ENCODE results near the gene FMNL2.
"Not testable (repeated sequence)": the region's sequence is repeated elsewhere in the genome, so short reads cannot be mapped to it uniquely, and the experiment has no call there.

The FMNL2 gene

GRCh38 chr2:152384992-152385391 is 50.0 kb downstream of the FMNL2 start:
- TF ChIP-seq CTCF (IDR thresholded peaks at IDR 0.05; ENCODE audit: low read length, missing control alignments): no peak
- no peak overlapping the region for H3K4me3 ChIP-seq (replicated peaks; ENCODE audit: low read depth, low read length)
- DNase-seq (ENCODE audit: low read depth): no peak

- no peak overlapping the region for H3K4me3 ChIP-seq (replicated peaks; ENCODE audit: low read depth, low read length)
- TF ChIP-seq CTCF (IDR thresholded peaks at IDR 0.05; ENCODE audit: low read length, missing control alignments): no peak
- no peak for DNase-seq (ENCODE audit: low read depth)
These were observed 50.7 kb downstream of the FMNL2 start for GRCh38 chr2:152385650-152386049.

GRCh38 chr2:152386266-152386665 is 51.3 kb downstream of the FMNL2 start:
- no peak overlapping the region for H3K4me3 ChIP-seq (replicated peaks; ENCODE audit: low read depth, low read length)
- DNase-seq (ENCODE audit: low read depth): no peak
- no peak for TF ChIP-seq CTCF (IDR thresholded peaks at IDR 0.05; ENCODE audit: low read length, missing control alignments)

GRCh38 chr2:152387041-152387440 is 52.1 kb downstream of the FMNL2 start:
- TF ChIP-seq CTCF (IDR thresholded peaks at IDR 0.05; ENCODE audit: low read length, missing control alignments): no peak
- peak; percentile 29 for DNase-seq (ENCODE audit: low read depth)
- H3K4me3 ChIP-seq (replicated peaks; ENCODE audit: low read depth, low read length): no peak overlapping the region

GRCh38 chr2:152388269-152388668 is 53.3 kb downstream of the FMNL2 start:
- H3K4me3 ChIP-seq (replicated peaks; ENCODE audit: low read depth, low read length); DNase-seq (ENCODE audit: low read depth): not testable (repeated sequence)

- no peak for TF ChIP-seq CTCF (IDR thresholded peaks at IDR 0.05; ENCODE audit: low read length, missing control alignments)
- no peak for DNase-seq (ENCODE audit: low read depth)
- no peak overlapping the region for H3K4me3 ChIP-seq (replicated peaks; ENCODE audit: low read depth, low read length)
These were observed 54.5 kb downstream of the FMNL2 start for GRCh38 chr2:152389483-152389882.

GRCh38 chr2:152390837-152391236 is 55.9 kb downstream of the FMNL2 start:
- DNase-seq (ENCODE audit: low read depth): no peak
- TF ChIP-seq CTCF (IDR thresholded peaks at IDR 0.05; ENCODE audit: low read length, missing control alignments): no peak
- no peak overlapping the region for H3K4me3 ChIP-seq (replicated peaks; ENCODE audit: low read depth, low read length)

GRCh38 chr2:152391318-152391717 is 56.3 kb downstream of the FMNL2 start:
- TF ChIP-seq CTCF (IDR thresholded peaks at IDR 0.05; ENCODE audit: low read length, missing control alignments): no peak
- no peak overlapping the region for H3K4me3 ChIP-seq (replicated peaks; ENCODE audit: low read depth, low read length)
- no peak for DNase-seq (ENCODE audit: low read depth)

Measured in fibroblast of pulmonary artery (primary cell).